ENCODE results near the gene VSIG10L.

DNA sequence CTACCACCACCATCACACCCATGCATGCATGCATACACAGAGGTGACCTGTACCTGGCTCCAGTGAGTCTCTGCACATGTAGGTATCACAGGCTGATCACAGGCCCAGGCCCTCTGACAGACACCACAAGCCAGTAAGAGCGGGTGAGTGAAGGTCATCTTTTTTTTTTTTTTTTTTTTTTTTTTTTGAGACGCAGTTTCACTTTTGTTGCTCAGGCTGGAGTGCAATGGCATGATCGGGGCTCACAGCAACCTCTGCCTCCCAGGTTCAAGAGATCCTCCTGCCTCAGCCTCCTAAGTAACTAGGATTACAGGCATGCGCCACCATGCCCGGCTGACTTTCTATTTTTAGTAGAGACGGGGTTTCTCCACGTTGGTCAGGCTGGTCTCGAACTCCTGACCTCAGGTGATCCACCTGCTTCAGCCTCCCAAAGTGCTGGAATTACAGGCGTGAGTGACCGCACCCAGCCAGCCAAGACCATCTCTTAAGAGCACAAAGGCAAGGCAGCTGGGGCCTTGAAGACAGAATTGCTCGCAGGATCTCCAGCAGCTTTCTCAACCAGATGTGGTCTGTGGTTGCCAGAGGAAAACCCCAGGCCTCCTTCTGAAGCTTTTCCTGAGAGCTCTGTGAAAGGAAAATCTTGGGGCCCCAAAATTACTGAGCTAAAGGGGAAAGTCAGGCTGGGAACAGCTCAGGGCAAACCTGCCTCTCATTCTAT is 33.7 kb upstream of the VSIG10L start:
- no peak for TF ChIP-seq EZH2 (IDR thresholded peaks at IDR 0.05)
- TF ChIP-seq, protein P1, sequence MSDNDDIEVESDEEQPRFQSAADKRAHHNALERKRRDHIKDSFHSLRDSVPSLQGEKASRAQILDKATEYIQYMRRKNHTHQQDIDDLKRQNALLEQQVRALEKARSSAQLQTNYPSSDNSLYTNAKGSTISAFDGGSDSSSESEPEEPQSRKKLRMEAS (IDR thresholded peaks at IDR 0.05): no peak

Data from HCT116 (cell line).